NCI-H526 (cell line): ENCODE results near the gene EID1.
"Not testable (repeated sequence)": the region's sequence is repeated elsewhere in the genome, so short reads cannot be mapped to it uniquely, and the experiment has no call there.

Source experiments
- DNase-seq, 2 experiments: peaks; one replicate each; lab custom pipeline; 2025; lab: John Stamatoyannopoulos, UW

The EID1 gene

DNA sequence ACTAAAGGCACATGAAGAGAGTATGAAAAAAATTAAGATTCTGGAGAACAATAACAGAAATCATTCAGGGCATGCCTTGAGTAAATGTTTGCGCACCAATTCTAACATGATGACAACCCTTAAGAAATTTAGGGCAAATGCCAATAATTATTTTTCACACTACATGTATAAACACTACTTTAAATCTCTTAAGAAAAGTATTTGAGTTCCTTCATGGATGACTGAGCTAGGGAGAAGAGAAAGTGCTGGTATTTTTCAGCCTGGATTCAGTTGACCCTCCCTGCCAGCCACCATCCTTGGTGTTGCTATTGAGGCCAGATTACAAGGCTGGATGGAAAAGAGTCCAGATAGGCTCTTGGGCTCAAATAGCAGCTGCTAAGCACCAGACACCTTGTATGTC, 8.0 kb upstream of the EID1 start:
- DNase-seq, result no peak

- DNase-seq, result no peak
Measured at GRCh38 chr15:48871542-48871941, 6.4 kb upstream of the EID1 start.

GRCh38 chr15:48872632-48873031, 5.3 kb upstream of the EID1 start:
- DNase-seq, result no peak

GRCh38 chr15:48875241-48875960, 2.5 kb upstream of the EID1 start:
- no peak for DNase-seq

GRCh38 chr15:48876057-48876456, 1.9 kb upstream of the EID1 start:
- DNase-seq, result no peak

DNA sequence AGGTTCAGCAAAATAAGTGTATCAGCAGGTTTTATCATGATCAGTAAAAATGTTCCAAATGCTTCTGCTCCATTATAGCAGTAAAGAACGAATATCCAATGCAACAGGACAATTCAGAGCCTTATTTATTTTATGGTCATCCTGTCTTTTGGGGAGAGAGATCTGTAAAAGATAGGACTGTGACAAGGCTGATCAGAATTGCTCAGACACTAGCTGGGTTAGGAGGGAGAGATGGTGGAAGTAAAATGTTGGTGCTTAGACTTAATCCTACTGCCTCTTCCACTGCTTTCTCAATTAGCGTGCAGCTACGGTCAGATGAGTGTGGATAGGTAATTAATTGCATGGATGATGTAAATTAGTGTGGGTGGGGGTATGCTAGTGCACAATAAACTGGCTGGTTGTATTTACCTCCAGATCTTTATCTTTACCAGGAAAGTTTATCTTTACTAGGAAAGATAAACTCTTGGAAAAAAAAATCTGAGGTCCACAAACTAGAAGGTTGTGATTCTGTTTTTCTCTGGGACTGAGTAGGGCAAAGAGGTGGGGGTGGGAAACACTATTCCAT, 2.2 kb downstream of the EID1 start:
- DNase-seq, result peak; percentile 12 to 24

GRCh38 chr15:48883699-48884098, 5.8 kb downstream of the EID1 start:
- no peak for DNase-seq

GRCh38 chr15:48887144-48887543, 9.2 kb downstream of the EID1 start:
- DNase-seq, result peak; percentile 25 to 47

DNA sequence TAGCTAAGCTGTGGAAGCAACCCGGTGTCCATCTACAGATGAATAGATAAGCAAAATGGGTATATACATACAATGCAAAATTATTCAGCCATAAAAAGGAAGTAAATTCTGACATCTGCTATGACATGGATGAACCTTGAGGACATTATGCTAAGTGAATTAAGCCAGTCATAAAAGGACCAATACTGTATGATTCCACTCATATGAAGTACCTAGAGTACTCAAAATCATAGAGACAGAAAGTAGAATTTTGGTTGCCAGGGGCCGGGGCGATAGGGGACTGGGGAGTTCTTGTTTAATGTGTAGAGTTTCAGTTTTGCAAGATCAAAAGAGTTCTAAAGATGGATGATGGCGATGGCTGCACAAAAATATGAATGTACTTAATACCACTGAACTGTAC, 10.3 kb downstream of the EID1 start:
- no peak for DNase-seq

DNA sequence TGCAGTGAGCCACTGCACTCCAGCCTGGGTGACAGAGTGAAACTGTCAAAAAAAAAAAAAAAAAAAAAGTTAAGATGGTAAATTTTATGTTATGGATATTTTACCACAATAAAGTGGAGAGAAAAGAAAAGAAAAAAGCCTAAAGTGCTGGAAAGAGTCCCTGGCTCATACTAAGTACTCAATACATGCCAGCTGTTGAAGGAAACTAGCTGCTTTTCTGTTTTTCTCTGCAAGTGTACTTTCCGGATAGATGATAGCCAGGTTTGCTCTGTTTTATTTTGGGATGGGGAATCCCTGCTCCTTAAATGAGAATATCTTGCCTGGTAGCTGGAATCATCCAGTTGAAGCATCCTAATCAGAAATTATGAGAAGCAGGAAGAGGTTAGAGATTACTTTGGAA, 10.9 kb downstream of the EID1 start:
- no peak for DNase-seq

DNA sequence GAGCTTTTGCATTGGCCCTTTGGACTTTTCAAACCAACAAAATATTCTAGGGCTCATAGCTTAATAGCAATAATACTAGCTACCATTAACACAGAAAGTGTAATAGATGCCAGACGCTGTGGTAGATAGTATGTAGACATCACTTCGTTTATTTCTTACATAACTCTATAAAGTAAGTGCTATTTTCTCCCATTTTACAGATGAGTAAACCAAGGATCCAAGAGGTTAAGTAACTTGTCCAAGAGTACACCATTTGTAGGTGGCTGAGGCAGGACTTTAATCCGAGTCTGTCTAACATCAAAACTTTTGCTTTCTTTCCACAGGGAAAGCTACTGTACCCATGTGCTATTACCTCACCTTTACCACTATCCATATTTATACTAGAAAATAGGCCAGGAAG, 12.0 kb downstream of the EID1 start:
- no peak for DNase-seq

DNA sequence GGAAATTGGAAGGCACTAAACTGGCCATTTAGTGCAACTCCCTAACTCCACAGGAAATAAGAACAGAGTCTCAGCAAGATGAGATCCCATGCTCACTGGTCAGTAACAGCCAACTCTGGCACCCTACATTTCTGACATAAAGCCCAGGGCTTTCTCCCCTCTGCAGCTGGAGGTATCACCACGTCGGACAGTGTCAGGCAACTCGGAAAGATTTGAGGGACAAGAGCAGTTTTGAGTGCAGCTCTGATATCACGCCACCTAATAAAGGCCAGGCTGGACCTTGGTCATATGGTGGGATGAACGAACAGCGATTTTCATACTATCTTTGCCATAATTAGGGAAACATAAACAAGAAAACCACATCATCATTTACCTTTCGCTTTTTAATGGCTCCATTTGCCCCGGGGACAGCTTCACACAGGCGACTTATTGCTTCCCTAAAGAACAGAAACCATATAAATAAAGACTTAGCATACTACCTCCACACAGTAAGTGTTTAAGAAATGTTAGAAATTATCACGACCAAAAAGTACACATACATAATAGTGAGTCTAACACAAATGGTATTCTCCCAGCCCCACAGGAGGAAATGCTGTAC, 12.5 kb downstream of the EID1 start:
- peak; percentile 18 to 33 for DNase-seq

DNA sequence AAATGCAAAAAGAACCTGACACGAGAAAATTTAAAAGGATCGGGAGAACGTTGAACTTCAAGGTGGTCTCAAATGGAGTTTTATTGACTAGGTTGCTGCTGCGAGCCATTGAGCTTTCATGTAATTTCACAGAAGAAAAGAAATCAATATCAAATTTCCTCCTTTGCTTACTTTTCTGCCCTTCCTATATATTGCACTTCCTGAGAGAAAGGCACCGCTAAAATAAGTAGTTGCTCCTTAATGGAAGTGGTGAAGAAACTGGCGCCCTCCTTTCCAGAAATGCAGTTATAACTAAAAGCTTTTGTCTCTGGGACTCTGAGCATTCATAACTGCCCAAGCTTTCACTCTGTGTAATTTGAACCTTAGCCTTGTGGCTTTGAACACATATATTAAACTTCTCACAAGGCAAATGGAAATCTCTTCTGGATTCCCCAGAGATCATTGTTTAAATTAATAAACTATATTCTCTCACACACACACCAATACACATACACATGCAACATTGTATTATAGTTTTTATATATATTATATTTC, 13.4 kb downstream of the EID1 start:
- DNase-seq, result peak in 1 of 2 experiments; percentile 35

GRCh38 chr15:48893311-48893710, 15.4 kb downstream of the EID1 start:
- no peak for DNase-seq

DNA sequence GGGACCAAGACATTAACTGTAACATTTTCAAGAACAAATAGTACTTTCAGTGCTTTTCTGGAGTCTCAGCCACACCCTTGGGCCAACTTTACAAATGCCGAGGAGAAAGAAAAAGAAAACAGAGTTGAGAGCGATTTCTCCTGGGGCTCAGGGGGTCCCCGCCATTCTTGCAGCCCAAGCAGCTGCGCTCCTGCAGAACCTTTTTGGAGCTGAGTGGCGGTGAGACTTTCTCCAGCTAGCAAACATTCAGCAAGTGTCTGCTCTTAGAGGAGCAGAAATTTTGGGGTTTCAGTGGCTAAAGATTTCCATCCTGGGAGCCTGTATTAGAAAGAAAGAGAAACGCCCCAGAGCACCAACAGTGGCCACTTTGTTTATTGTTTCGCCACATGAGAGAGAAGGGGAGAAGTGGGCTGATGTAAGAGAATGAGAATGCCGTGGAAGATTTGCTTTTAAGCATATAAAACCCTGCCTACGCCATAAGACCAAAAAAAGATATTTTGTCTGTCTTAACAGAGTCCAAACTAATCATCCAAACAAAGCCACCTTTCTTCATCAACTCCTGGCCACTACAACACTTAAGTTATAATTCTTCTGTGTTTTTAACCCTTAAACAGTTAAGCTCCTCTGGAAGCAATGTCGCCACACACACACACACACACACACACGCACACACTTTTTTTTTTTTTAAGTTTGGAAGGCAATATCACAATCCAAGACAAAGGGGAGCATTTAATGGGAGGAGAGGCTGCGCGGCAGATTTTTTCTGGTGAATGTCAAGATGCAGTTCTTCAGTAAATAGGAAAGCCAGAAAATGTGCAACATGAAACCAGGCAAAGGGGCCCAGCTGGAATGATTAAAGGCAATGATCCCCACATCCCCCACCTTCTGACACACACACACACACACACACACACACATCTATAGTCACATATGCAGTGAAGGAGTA, 19.2 kb downstream of the EID1 start:
- DNase-seq, result peak in 1 of 2 experiments; percentile 47

- peak; percentile 3 to 21 for DNase-seq
Measured at GRCh38 chr15:48898032-48898431, 20.1 kb downstream of the EID1 start.

DNA sequence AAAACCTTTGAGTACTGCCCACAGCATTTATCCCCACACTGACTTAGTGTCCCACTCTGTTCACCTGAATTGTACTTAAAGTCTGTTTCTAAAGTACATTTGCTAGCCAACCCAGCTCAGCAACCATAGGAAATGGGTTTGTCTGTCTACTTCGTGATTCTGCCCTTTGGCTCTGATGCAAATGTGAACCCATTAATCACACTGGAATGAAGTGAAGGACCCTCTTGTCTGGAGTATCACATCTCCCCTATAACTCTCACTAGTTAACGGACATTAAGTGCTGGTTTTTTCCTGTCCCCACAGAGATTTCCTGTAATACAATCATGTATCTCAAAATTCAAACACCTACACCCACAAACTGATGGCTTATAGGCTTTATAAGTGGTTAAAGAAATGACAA, 20.5 kb downstream of the EID1 start:
- DNase-seq, result no peak

GRCh38 chr15:48899793-48900192, 21.9 kb downstream of the EID1 start:
- DNase-seq, result no peak

DNA sequence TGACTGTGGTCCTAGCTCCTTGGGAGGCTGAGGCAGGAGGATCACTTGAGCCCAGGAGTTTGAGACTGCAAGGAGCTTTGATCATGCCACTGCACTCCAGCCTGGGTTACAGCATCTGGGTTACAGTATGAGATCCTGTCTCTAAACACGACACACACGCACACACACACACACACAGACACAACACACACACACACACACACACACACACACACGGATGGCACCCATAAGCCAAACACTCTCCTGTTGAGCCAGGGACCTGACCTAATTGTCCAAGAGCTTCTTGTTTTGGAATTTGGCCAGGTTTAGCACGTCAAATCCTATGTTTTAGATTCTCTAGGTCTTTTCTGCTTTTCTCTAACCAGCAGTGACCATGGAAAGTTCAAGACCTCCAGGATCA, 26.8 kb downstream of the EID1 start:
- DNase-seq, result no peak

DNA sequence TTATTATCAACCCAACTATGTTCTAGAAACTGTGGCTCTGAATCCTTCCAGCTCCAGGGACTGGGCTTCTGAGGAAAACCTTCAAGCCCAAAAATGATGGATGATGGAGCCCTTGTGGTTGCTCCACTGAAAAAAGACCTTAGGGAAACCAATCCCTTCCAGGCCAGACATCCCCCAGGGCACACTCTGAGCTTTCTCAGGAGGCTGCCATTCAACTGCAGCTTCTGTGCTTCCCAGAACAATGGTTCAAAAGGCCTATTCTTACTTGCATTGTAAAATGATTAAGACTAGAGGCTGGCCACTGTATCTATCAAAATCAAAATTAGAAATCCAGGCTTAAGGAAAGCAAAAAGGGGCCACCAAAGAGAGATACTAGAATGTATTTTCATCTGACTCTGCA, 27.3 kb downstream of the EID1 start:
- DNase-seq, result no peak

DNA sequence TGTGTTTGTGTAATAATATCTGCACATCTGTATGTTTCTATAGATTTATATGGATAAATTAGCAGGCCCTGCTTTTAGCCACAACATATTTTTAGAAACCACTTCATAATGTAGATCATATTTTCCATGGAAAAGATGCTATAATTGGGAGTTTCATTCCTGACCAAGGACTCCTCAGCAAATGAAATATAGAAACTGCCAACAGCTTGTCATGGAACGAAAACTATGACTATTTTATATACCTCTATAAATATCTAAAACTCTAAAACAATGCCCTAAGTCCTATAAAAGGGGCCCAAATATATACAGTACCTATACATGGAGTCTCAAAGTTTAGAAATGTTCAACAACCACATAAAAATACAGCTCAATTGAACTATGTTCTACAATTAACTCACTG, 27.9 kb downstream of the EID1 start:
- DNase-seq, result no peak

DNA sequence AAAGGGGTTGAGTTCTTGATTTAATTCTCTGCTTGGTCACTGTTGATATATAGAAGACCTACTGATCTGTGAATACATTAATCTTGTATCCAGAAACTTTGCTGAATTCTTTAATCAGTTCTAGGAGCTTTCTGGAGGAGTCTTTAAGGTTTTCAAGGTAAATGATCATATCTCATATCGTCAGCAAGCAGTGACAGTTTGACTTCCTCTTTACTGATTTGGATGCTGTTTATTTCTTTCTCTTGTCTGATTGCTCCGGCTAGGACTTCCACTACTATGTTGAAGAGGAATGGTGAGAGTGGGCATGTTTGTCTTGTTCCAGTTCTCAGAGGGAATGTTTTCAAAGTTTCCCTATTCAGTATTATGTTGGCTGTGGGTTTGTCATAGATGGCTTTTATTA, 31.4 kb downstream of the EID1 start:
- not testable (repeated sequence) for DNase-seq
